Activated CD8-positive, alpha-beta memory T cell treated with anti-CD3 and anti-CD28 coated beads for 36 hours (primary cell): ENCODE data around the gene CXCR5. TPM values are rescaled to one million over a fixed set of nuclear protein-coding genes. Genes with fewer than 3 reads are reported as not detected.
"Not testable (repeated sequence)": the region's sequence is repeated elsewhere in the genome, so short reads cannot be mapped to it uniquely, and the experiment has no call there.

Source experiments
- CTCF ChIA-PET: fragments of 350-600 bp; sonication (Branson Sonifier 250); formaldehyde crosslinking; loops from one replicate; lab custom pipeline; 2021; ENCODE audit warnings: antibody characterized with exemption; lab: Charles Lee
- POLR2A ChIA-PET: fragments of 350-600 bp; sonication (Branson Sonifier 250); formaldehyde crosslinking; loops from one replicate; lab custom pipeline; 2021; ENCODE audit warnings: antibody characterized with exemption; lab: Charles Lee
- total RNA-seq, 2 experiments: library from RNA; stranded (reverse); gene quantifications; one replicate each; pipeline ENCODE4 v1.2.3, GENCODE V29; 2021

Gene CXCR5
- total RNA-seq, result 1 to 10 TPM; 2.3 TPM

GRCh38 chr11:118883368-118884071 is at the start of gene CXCR5:
TSS of gene CXCR5 (plus strand) at chr11:118883892. CDS start at chr11:118883942, 50 bp downstream.
- POLR2A ChIA-PET, result interaction anchor here (0.6 to 1.7 kb wide), 8 partner anchors 11 to 220 kb away, joined by 3 to 5 read pairs (median 4); no protein-coding TSS in a partner anchor
- CTCF ChIA-PET, result interaction anchor here (0.5 to 1.5 kb wide), 13 partner anchors 9 to 201 kb away, joined by 3 to 5 read pairs (median 3); partner anchors contain the start of gene HMBS

DNA sequence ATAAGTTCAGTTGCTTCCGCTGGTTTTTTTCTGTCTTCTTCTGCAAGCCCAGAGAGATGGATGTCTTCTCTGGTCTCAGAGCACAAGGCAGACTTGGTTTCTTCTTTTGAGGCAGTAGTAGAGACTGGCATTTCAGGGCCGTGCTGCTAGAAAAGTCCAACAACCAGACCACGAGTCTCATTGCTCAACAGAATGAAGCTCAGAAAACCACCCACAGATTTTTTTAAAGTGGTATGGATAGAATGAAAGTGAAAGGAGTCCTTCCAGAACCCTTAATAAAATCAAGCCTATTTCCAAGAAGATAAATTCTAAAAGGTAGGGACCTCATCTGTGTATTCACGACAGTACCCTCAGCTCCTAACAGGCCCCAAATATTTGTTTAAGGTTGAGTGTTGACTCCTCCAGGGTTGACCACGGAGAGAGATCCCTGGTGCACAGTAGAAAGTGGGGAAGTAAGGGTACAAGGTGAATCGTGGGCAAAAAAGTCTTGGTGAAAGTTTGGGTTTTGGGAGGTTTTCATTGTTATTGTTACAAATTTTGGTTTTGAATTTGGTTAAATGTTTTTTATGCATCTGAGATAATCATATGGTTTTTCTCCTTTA is 49.2 kb upstream of the CXCR5 start:
- POLR2A ChIA-PET, result interaction anchor here (1.0 kb wide), 1 partner anchor 42 kb away, joined by 4 read pairs; no protein-coding TSS in a partner anchor
- CTCF ChIA-PET, result interaction anchor here (1.2 to 2.1 kb wide), 2 partner anchors 12 to 42 kb away, joined by 3 to 5 read pairs; no protein-coding TSS in a partner anchor

- ChIA-PET POLR2A (interaction anchor here (0.7 kb wide), 1 partner anchor 39 kb away, joined by 6 read pairs; no protein-coding TSS in a partner anchor), CTCF (no interaction called here)
Observed at GRCh38 chr11:118837868-118838267, 45.8 kb upstream of the CXCR5 start.

DNA sequence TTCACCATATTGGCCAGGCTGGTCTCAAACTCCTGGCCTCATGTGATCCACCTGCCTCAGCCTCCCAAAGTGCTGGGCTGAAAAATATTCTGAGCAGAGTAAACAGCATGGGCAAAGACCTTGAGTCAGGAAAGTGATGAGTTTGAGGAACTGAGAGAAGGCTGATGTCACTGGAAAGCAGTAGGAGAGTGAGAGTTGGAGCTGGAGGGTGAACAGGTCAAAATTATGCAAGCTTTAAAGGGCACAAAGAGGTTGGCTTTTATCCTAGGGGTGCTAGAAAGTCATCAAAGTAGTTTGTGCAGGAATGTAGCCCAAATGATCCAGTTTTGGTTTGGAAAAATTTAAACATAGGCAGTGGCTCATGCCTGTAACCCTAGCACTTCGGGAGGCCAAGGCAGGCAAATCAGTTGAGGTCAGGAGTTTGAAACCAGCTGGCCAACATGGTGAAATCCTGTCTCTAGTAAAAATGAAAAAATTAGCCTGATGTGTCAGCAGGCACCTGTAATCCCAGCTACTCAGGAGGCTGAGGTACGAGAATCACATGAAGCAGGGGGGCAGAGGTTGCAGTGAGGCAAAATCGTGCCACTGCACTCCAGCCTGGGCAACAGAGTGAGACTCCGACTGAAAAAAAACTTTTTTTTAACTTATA is 44.7 kb upstream of the CXCR5 start:
- ChIA-PET CTCF (no interaction called here), POLR2A (interaction anchor here (1.1 kb wide), 1 partner anchor 47 kb away, joined by 4 read pairs; no protein-coding TSS in a partner anchor)

- ChIA-PET POLR2A (interaction anchor here (0.6 kb wide), 1 partner anchor 401 kb away, joined by 5 read pairs; no protein-coding TSS in a partner anchor), CTCF (interaction anchor here (1.8 kb wide), 1 partner anchor 49 kb away, joined by 3 read pairs; no protein-coding TSS in a partner anchor)
Observed at GRCh38 chr11:118841469-118842242, 42.0 kb upstream of the CXCR5 start.

DNA sequence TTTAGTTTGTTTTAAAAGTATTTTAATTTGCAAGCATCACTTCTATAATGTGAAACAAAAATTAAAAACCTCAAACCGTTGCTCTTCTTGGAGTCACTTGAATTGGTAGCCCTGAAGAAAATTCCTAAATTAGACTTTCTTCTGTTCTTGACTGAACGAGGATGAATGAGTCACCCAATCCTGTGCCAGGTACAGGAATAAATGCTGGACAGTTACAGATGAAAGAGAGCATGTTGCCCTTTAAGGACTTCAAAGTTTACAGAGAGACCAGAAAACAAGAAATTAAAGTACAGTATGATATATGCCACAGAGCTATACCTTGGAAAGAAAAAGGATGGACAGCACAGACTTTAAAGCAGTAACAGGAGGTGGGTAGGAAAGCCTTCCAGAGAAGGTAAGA is 41.3 kb upstream of the CXCR5 start:
- CTCF ChIA-PET, result interaction anchor here (1.8 kb wide), 1 partner anchor 50 kb away, joined by 3 read pairs; no protein-coding TSS in a partner anchor
- POLR2A ChIA-PET, result no interaction called here

- POLR2A ChIA-PET, result not testable (repeated sequence)
Observed at GRCh38 chr11:118842843-118843242, 40.8 kb upstream of the CXCR5 start.

GRCh38 chr11:118843565-118843964 is 40.1 kb upstream of the CXCR5 start:
- ChIA-PET POLR2A (no interaction called here), CTCF (interaction anchor here (0.6 to 1.3 kb wide), 2 partner anchors 9 to 154 kb away, joined by 5 read pairs; no protein-coding TSS in a partner anchor)

More at GRCh38 chr11:118842843-118843242, 40.8 kb upstream of the CXCR5 start:
- CTCF ChIA-PET, result not testable (repeated sequence)

GRCh38 chr11:118845369-118845768 is 38.3 kb upstream of the CXCR5 start:
- ChIA-PET POLR2A (interaction anchor here (0.5 to 1.5 kb wide), 4 partner anchors 24 to 110 kb away, joined by 3 to 5 read pairs (median 4); partner anchors contain the start of gene DDX6), CTCF (interaction anchor here (1.1 kb wide), 1 partner anchor 156 kb away, joined by 4 read pairs; no protein-coding TSS in a partner anchor)

- ChIA-PET CTCF (interaction anchor here (0.7 kb wide), 1 partner anchor 10 kb away, joined by 3 read pairs; no protein-coding TSS in a partner anchor), POLR2A (no interaction called here)
Observed at GRCh38 chr11:118846181-118846935, 37.3 kb upstream of the CXCR5 start.

- CTCF ChIA-PET, result no interaction called here
- POLR2A ChIA-PET, result no interaction called here
Observed at GRCh38 chr11:118849825-118850224, 33.9 kb upstream of the CXCR5 start.

DNA sequence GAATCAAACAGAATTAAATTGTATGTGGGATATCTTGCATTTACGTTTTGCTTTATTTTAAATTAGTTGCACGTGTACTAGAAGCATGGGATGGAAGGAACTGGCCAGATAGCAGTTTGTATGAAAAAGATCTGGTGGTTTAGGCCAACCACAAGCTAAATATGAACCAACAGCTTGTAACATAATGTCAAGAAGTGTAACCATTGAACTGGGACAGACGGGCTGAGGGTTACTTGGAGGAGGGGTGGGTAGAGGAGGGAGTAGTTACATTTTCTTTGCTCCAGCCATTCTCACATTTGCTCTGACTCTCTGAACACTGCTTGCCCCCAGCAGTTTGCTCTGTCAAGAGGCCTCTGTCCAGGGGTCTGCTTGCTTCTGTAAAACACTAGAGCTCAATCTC is 31.7 kb upstream of the CXCR5 start:
- POLR2A ChIA-PET, result no interaction called here

DNA sequence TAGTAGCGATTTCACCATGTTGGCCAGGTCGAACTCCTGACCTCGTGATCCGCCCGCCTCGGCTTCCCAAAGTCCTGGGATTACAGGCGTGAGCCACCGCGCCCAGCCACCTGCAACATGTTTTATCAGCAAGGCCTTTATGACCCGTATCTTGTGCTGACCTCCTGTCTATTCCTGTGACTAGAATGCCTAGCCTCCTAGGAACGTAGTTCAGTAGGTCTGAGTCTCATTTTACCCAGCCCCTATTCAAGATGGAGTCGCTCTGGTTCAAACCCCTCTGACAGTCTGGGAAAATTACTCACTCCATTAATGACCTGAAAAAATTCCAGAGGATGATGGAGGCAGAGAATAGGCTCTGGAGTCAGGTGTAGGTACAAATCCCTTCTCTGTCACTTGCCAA is 30.0 kb upstream of the CXCR5 start:
- ChIA-PET CTCF (no interaction called here), POLR2A (no interaction called here)

More for the DNA sequence above, 31.7 kb upstream of the CXCR5 start:
- CTCF ChIA-PET, result interaction anchor here (0.6 kb wide), 1 partner anchor 1360 kb away, joined by 4 read pairs; no protein-coding TSS in a partner anchor

GRCh38 chr11:118856314-118856713 is 27.4 kb upstream of the CXCR5 start:
- POLR2A ChIA-PET, result no interaction called here
- CTCF ChIA-PET, result interaction anchor here (0.8 kb wide), 1 partner anchor 10 kb away, joined by 3 read pairs; no protein-coding TSS in a partner anchor

DNA sequence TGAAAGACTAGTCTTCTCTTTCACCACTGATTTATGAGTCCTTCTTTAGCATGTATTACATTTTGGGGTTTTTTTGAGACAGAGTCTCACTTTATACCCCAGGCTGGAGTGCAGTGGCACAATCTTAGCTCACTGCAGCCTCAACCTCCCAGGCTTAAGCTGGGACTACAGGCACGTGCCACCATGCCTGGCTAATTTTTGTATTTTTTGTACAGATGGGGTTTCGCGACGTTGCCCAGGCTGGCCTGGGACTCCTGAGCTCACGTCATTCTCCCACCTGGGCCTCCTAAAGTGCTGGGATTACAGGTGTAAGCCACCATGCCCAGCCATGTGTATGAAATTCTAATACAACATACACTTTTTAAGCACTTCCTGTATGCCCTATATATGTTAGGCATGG is 26.3 kb upstream of the CXCR5 start:
- CTCF ChIA-PET, result interaction anchor here (0.8 kb wide), 1 partner anchor 54 kb away, joined by 3 read pairs; no protein-coding TSS in a partner anchor
- POLR2A ChIA-PET, result no interaction called here

GRCh38 chr11:118859973-118860372 is 23.7 kb upstream of the CXCR5 start:
- ChIA-PET CTCF (no interaction called here), POLR2A (interaction anchor here (0.6 kb wide), 1 partner anchor 9 kb away, joined by 4 read pairs; no protein-coding TSS in a partner anchor)

DNA sequence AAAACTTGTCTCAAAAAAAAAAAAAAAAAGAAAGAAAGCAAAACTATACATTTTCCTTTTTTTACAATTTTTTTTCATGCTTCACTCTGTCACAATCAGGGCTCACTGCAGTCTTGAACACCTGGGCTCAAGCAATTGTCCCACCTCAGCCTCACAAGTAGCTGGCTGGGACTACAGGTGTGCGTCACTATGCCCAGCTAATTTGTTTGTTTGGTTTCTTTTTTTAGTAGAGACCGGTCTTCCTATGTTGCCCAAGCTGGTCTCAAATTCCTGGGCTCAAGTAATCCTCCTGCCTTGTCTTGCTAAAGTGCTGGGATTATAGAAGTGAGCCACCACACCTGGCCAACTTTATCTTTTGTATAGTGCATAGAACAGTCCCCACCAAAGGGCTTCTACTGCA is 15.0 kb upstream of the CXCR5 start:
- POLR2A ChIA-PET, result interaction anchor here (0.6 to 3.1 kb wide), 2 partner anchors 9 to 77 kb away, joined by 4 to 58 read pairs; partner anchors contain the start of gene DDX6

More for the DNA sequence above, 15.0 kb upstream of the CXCR5 start:
- CTCF ChIA-PET, result interaction anchor here (0.5 to 1.0 kb wide), 5 partner anchors 13 to 436 kb away, joined by 3 to 5 read pairs (median 4); partner anchors contain the start of gene DDX6
